HG03135 (cell line): ENCODE measurements around the gene GRIN2A.

ENCODE experiments used
- ATAC-seq: cut with Tn5 transposase; IDR thresholded peaks from one replicate; pipeline ENCODE4 v1.9.1; 2021; ENCODE audit warnings: mild to moderate bottlenecking, moderate library complexity; ENCODE audit not compliant: unreplicated experiment

GRIN2A gene

GRCh38 chr16:9971907-9972306 lies 210.3 kb downstream of the GRIN2A start:
- ATAC-seq: no peak

- ATAC-seq: no peak
Measured at GRCh38 chr16:9970796-9971195, 211.4 kb downstream of the GRIN2A start.

- no peak for ATAC-seq
Measured at GRCh38 chr16:9970244-9970643, 212.0 kb downstream of the GRIN2A start.

- ATAC-seq: no peak
Measured at GRCh38 chr16:9969580-9969979, 212.6 kb downstream of the GRIN2A start.

- ATAC-seq: no peak
Measured at GRCh38 chr16:9966569-9967157, 215.6 kb downstream of the GRIN2A start.

- no peak for ATAC-seq
Measured at GRCh38 chr16:9965079-9965478, 217.1 kb downstream of the GRIN2A start.

GRCh38 chr16:9964426-9964825 lies 217.8 kb downstream of the GRIN2A start:
- ATAC-seq: no peak

- ATAC-seq: no peak
Measured at GRCh38 chr16:9957433-9957832, 224.8 kb downstream of the GRIN2A start.

GRCh38 chr16:9957002-9957401 lies 225.2 kb downstream of the GRIN2A start:
- ATAC-seq: no peak

- ATAC-seq: no peak
Measured at GRCh38 chr16:9955677-9956076, 226.6 kb downstream of the GRIN2A start.

- ATAC-seq: no peak
Measured at GRCh38 chr16:9953908-9954570, 228.2 kb downstream of the GRIN2A start.

GRCh38 chr16:9950658-9951057 lies 231.6 kb downstream of the GRIN2A start:
- no peak for ATAC-seq

- ATAC-seq: no peak
Measured at GRCh38 chr16:9949396-9949795, 232.8 kb downstream of the GRIN2A start.

- no peak for ATAC-seq
Measured at GRCh38 chr16:9948933-9949332, 233.3 kb downstream of the GRIN2A start.

GRCh38 chr16:9946022-9946720 lies 236.1 kb downstream of the GRIN2A start:
- ATAC-seq: no peak

- no peak for ATAC-seq
Measured at GRCh38 chr16:9943121-9943520, 239.1 kb downstream of the GRIN2A start.

GRCh38 chr16:9941245-9941644 lies 241.0 kb downstream of the GRIN2A start:
- ATAC-seq: no peak

GRCh38 chr16:9934723-9935508 lies 247.3 kb downstream of the GRIN2A start:
- ATAC-seq: no peak

GRCh38 chr16:9932919-9933653 lies 249.1 kb downstream of the GRIN2A start:
- ATAC-seq: no peak

- ATAC-seq: no peak
Measured at GRCh38 chr16:9932000-9932399, 250.2 kb downstream of the GRIN2A start.

- no peak for ATAC-seq
Measured at GRCh38 chr16:9929836-9930235, 252.4 kb downstream of the GRIN2A start.
